Heart left ventricle (tissue), 13 donors: Measurements from ENCODE around the gene NMRAL1.

ENCODE experiments used
- CTCF ChIP-seq, 12 donors: fragments of 200-600 bp; sonication (generic) in 4 of 12; IDR thresholded peaks; one replicate each; pipeline versions ENCODE4 v1.5.0 to v1.8.0; 2018 to 2022; ENCODE audit warnings: antibody characterized with exemption in 12 of 12, mild to moderate bottlenecking in 5 of 12
- POLR2A ChIP-seq, 2 donors: fragments of 450-650 bp; IDR thresholded peaks; one replicate each; pipeline ENCODE4 v1.6.1; 2017; ENCODE audit warnings: antibody characterized with exemption in 2 of 2, mild to moderate bottlenecking in 2 of 2, moderate library complexity in 2 of 2
- donor health status: ischemic (EF 13 %, LVEDD 7.1; RV severe dilation, severe dysfunction).
- donor health status: DM: no; HTN: yes; CAD: no.
- donor health status: DM: no; HTN: no; CAD: no.
- donor health status: ischemic (EF 25% LVEDD 6.9; RV normal size, moderate dysfunction).
- donor health status: ischemic (EF 25% LVEDD 5.7; RV mildly dilated, moderate dysfunction).
- donor health status: ischemic (EF 35%, LVEDD 5.7; RV mildly dilated, moderate dysfunction).
- donor health status: nonischemic (EF 11% LVEDD 7.7; RV severe dilation, severe dysfunction).
- donor health status: DM: yes; HTN: yes; CAD: no.
- donor health status: PGD.
- donor health status: ischemic (EF 29% LVEDD 5.4; RV normal size, mild dysfunction).
- donor health status: nonischemic (EF 23%, LVEDD 6.1; RV moderate dilation, normal function).

GRCh38 chr16:4481963-4482362 is 7.5 kb upstream of the NMRAL1 start:
- TF ChIP-seq CTCF (IDR thresholded peaks at IDR 0.05) = no peak
- no peak for TF ChIP-seq POLR2A (IDR thresholded peaks at IDR 0.05)
